HG03439 (cell line): ENCODE measurements around the gene ITGB8.

ENCODE experiments used
- ATAC-seq: cut with Tn5 transposase; IDR thresholded peaks from one replicate; pipeline ENCODE4 v1.9.1; 2021; ENCODE audit warnings: mild to moderate bottlenecking, moderate library complexity; ENCODE audit not compliant: unreplicated experiment

Gene ITGB8

GRCh38 chr7:20450536-20450935 is 119.8 kb downstream of the ITGB8 start:
- ATAC-seq: no peak

GRCh38 chr7:20454202-20454601 is 123.5 kb downstream of the ITGB8 start:
- ATAC-seq: no peak

DNA sequence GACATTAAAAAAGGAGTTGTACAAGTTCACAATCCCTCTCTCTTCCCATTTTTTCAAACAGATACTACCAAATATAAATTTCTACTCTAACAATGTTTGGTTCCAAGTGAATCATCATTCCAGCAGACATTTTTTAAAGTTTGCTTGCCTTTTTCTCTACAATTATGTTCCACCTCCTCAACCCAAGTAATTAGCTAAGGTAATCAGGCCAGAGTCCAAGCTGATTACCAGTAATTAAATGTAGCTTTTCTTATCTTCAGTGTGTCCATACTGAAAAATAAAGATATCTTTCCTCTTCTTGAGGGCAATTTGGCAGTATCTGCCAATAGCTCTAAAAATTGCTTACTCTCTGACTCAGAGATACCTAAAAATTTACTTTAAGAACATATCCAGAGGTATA is 126.0 kb downstream of the ITGB8 start:
- no peak for ATAC-seq

DNA sequence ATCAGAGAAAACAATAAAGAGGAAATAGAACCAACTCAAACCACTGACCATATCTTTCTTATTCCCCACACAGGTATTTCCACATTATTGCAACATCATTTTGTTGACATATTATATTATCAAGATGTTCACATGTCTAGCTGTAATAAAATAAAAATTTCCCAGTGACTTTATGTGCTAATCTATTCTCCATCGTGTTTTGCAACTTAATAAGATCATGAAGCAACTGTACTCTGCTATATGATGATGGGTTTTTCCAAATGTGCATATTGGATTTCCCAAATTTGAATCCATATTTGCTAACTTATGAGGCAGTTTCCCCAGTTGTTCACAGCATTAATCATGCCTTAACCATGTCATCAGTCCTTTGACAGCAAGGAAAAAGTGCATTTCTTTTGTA is 127.8 kb downstream of the ITGB8 start:
- ATAC-seq: no peak

GRCh38 chr7:20459419-20459818 is 128.7 kb downstream of the ITGB8 start:
- no peak for ATAC-seq

DNA sequence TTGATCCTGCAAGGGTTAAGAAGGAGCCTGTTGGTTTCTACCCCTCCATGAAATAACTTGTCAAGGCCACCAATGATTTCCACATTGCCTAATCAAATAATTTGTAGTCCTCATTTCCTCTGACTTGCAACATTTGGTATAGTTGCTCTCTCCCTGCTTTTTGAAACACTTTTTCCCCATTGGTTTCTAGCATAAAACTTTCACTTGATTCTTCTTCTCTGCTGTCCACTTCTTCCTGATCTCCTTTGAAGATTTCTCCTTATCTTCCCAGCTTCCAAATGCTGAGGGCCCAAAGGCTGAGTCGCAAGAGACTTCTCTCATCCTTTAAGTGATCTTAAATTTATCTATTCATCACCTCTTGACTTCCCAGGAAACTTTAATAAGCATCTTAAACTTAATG is 134.2 kb downstream of the ITGB8 start:
- no peak for ATAC-seq
